Measurements from ENCODE around the gene ADH6. TPM values are rescaled to one million over a fixed set of nuclear protein-coding genes. Genes with fewer than 3 reads are reported as not detected.

Gene ADH6
- total and polyA plus RNA-seq, 2 of the 13 experiments (the other 11 are each of a cell fraction or from before 2014, with no cell fraction given), result 39.8 to 73.9 TPM

DNA sequence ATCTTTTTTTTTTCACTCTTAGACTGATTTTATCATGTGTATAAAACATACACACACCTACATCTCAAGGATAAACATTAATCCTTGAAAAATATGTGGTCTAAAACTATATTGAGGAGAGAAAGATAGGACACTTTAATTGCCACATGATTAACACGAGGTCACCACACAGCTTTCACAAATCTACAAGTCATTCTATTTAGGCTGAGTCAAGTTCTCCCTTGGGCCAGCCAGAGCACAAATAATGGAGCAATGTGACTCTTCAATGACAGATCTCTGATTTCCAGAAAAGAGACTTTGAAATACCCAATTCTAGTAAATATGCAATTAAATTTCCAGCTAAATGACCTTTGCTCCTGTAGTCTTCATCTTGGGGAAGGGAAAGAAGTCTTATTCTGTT is 62.1 kb downstream of the ADH6 start (continued):
- TF ChIP-seq ZNF766 (CRISPR knock-in tag; IDR thresholded peaks at IDR 0.05; ENCODE audit: borderline replicate concordance), result no peak
- TF ChIP-seq, protein P1, sequence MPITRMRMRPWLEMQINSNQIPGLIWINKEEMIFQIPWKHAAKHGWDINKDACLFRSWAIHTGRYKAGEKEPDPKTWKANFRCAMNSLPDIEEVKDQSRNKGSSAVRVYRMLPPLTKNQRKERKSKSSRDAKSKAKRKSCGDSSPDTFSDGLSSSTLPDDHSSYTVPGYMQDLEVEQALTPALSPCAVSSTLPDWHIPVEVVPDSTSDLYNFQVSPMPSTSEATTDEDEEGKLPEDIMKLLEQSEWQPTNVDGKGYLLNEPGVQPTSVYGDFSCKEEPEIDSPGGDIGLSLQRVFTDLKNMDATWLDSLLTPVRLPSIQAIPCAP (CRISPR knock-in tag; IDR thresholded peaks at IDR 0.05; ENCODE audit: low read depth), result no peak
- TF ChIP-seq SIX4 (CRISPR knock-in tag; IDR thresholded peaks at IDR 0.05), result no peak
- TF ChIP-seq, protein P2, sequence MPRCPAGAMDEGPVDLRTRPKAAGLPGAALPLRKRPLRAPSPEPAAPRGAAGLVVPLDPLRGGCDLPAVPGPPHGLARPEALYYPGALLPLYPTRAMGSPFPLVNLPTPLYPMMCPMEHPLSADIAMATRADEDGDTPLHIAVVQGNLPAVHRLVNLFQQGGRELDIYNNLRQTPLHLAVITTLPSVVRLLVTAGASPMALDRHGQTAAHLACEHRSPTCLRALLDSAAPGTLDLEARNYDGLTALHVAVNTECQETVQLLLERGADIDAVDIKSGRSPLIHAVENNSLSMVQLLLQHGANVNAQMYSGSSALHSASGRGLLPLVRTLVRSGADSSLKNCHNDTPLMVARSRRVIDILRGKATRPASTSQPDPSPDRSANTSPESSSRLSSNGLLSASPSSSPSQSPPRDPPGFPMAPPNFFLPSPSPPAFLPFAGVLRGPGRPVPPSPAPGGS (CRISPR knock-in tag; IDR thresholded peaks at IDR 0.05), result no peak
- no peak for TF ChIP-seq ZBTB1 (CRISPR knock-in tag; IDR thresholded peaks at IDR 0.05; ENCODE audit: borderline replicate concordance)
- no peak for TF ChIP-seq HHEX (CRISPR knock-in tag; IDR thresholded peaks at IDR 0.05)
- TF ChIP-seq ZBTB21 (CRISPR knock-in tag; IDR thresholded peaks at IDR 0.05), result no peak
- TF ChIP-seq FOXA3 (CRISPR knock-in tag; IDR thresholded peaks at IDR 0.05), result no peak
- TF ChIP-seq, protein P3, sequence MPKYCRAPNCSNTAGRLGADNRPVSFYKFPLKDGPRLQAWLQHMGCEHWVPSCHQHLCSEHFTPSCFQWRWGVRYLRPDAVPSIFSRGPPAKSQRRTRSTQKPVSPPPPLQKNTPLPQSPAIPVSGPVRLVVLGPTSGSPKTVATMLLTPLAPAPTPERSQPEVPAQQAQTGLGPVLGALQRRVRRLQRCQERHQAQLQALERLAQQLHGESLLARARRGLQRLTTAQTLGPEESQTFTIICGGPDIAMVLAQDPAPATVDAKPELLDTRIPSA (CRISPR knock-in tag; IDR thresholded peaks at IDR 0.05; ENCODE audit: borderline replicate concordance), result no peak
- TF ChIP-seq, protein P4, sequence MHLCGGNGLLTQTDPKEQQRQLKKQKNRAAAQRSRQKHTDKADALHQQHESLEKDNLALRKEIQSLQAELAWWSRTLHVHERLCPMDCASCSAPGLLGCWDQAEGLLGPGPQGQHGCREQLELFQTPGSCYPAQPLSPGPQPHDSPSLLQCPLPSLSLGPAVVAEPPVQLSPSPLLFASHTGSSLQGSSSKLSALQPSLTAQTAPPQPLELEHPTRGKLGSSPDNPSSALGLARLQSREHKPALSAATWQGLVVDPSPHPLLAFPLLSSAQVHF (CRISPR knock-in tag; IDR thresholded peaks at IDR 0.05), result no peak
- TF ChIP-seq, protein P5, sequence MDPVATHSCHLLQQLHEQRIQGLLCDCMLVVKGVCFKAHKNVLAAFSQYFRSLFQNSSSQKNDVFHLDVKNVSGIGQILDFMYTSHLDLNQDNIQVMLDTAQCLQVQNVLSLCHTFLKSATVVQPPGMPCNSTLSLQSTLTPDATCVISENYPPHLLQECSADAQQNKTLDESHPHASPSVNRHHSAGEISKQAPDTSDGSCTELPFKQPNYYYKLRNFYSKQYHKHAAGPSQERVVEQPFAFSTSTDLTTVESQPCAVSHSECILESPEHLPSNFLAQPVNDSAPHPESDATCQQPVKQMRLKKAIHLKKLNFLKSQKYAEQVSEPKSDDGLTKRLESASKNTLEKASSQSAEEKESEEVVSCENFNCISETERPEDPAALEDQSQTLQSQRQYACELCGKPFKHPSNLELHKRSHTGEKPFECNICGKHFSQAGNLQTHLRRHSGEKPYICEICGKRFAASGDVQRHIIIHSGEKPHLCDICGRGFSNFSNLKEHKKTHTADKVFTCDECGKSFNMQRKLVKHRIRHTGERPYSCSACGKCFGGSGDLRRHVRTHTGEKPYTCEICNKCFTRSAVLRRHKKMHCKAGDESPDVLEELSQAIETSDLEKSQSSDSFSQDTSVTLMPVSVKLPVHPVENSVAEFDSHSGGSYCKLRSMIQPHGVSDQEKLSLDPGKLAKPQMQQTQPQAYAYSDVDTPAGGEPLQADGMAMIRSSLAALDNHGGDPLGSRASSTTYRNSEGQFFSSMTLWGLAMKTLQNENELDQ (CRISPR knock-in tag; IDR thresholded peaks at IDR 0.05; ENCODE audit: borderline replicate concordance), result no peak
- TF ChIP-seq, protein P6, sequence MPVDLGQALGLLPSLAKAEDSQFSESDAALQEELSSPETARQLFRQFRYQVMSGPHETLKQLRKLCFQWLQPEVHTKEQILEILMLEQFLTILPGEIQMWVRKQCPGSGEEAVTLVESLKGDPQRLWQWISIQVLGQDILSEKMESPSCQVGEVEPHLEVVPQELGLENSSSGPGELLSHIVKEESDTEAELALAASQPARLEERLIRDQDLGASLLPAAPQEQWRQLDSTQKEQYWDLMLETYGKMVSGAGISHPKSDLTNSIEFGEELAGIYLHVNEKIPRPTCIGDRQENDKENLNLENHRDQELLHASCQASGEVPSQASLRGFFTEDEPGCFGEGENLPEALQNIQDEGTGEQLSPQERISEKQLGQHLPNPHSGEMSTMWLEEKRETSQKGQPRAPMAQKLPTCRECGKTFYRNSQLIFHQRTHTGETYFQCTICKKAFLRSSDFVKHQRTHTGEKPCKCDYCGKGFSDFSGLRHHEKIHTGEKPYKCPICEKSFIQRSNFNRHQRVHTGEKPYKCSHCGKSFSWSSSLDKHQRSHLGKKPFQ (CRISPR knock-in tag; IDR thresholded peaks at IDR 0.05; ENCODE audit: insufficient replicate concordance), result no peak
- TF ChIP-seq, protein P7, sequence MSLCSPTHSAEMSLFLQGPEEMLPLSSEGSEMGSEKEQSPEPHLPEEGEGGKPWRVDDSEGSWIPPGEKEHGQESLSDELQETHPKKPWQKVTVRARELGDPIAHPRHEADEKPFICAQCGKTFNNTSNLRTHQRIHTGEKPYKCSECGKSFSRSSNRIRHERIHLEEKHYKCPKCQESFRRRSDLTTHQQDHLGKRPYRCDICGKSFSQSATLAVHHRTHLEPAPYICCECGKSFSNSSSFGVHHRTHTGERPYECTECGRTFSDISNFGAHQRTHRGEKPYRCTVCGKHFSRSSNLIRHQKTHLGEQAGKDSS (CRISPR knock-in tag; IDR thresholded peaks at IDR 0.05; ENCODE audit: borderline replicate concordance, low read depth), result peak; percentile 78; the same call in 1 of the 2 replicates
- TF ChIP-seq ZNF468 (CRISPR knock-in tag; IDR thresholded peaks at IDR 0.05), result no peak
- 0 out of 2 replicates have a peak, but pooled peaks have one; percentile 20 for TF ChIP-seq KMT2B (CRISPR knock-in tag; IDR thresholded peaks at IDR 0.05)
- TF ChIP-seq, protein P8, sequence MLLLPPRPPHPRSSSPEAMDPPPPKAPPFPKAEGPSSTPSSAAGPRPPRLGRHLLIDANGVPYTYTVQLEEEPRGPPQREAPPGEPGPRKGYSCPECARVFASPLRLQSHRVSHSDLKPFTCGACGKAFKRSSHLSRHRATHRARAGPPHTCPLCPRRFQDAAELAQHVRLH (CRISPR knock-in tag; IDR thresholded peaks at IDR 0.05; ENCODE audit: borderline replicate concordance, low read depth), result no peak
- no peak for TF ChIP-seq ZNF451 (CRISPR knock-in tag; IDR thresholded peaks at IDR 0.05)
- no peak for TF ChIP-seq ZNF883 (CRISPR knock-in tag; IDR thresholded peaks at IDR 0.05; ENCODE audit: not compliant biosample characterization)
- TF ChIP-seq KLF16 (CRISPR knock-in tag; IDR thresholded peaks at IDR 0.05), result no peak
- TF ChIP-seq ZNF326 (CRISPR knock-in tag; IDR thresholded peaks at IDR 0.05; ENCODE audit: borderline replicate concordance), result no peak

Data from HepG2 (cell line).